K562 (cell line): ENCODE measurements around the gene PHKG2. TPM values are rescaled to one million over a fixed set of nuclear protein-coding genes. Genes with fewer than 3 reads are reported as not detected.

Experiments
- CBFA2T2 ChIP-seq: fragments of 450-650 bp; conservative IDR thresholded peaks from 2 replicates; pipeline ENCODE4 v1.6.1; 2017; ENCODE audit warnings: mild to moderate bottlenecking
- CREB3 ChIP-seq: fragments of 450-650 bp; conservative IDR thresholded peaks from 2 replicates; pipeline ENCODE4 v1.6.1; 2016; ENCODE audit warnings: missing genetic modification characterization, low read depth, mild to moderate bottlenecking, missing compliant biosample characterization, moderate library complexity
- E2F8 ChIP-seq: fragments of 450-650 bp; IDR thresholded peaks from 2 replicates; pipeline ENCODE4 v1.7.1; 2018; ENCODE audit warnings: mild to moderate bottlenecking, low read depth; ENCODE audit not compliant: partially characterized antibody
- GMEB1 ChIP-seq: fragments of 250-450 bp; sonication (Bioruptor Pico); IDR thresholded peaks from 2 replicates; pipeline ENCODE4 v1.4.0; 2020; ENCODE audit warnings: mild to moderate bottlenecking
- RBM25 ChIP-seq: fragments of 200-400 bp; formaldehyde crosslinking; IDR thresholded peaks from 2 replicates; pipeline ENCODE4 v1.6.1; 2018; ENCODE audit warnings: low read length, low read depth, moderate library complexity; ENCODE audit not compliant: severe bottlenecking
- SMAD4 ChIP-seq: fragments of 250-450 bp; sonication (Bioruptor Pico); conservative IDR thresholded peaks from 2 replicates; pipeline ENCODE4 v1.8.0; 2021; ENCODE audit warnings: inconsistent platforms, mild to moderate bottlenecking, moderate library complexity
- USF1 ChIP-seq: sonication (generic); formaldehyde crosslinking; IDR thresholded peaks from 2 replicates; pipeline ENCODE4 v1.9.0; 2022; ENCODE audit warnings: mild to moderate bottlenecking, missing genetic modification reagents
- ZBTB40 ChIP-seq, 2 experiments: fragments of 450-650 bp in 1 of 2; sonication (generic) in 1 of 2; formaldehyde crosslinking in 1 of 2; IDR thresholded peaks; 2 replicates each; pipeline versions ENCODE4 v1.7.1 to v1.9.0; 2016 to 2022; ENCODE audit warnings: inconsistent platforms in 1 of 2, mild to moderate bottlenecking in 1 of 2, missing genetic modification reagents in 1 of 2
- ZKSCAN1 ChIP-seq: fragments of 150-350 bp; IDR thresholded peaks from 2 replicates; pipeline ENCODE4 v1.6.1; 2016; ENCODE audit warnings: low read depth, low read length
- polyA plus RNA-seq, 8 experiments: library from polyadenylated mRNA; depleted of rRNA in 4 of 8; stranded (reverse) in 5 of 8; unstranded in 3 of 8; fragments of >200 nt; fragmentation: Nextera tagmentation in 2 of 8; fragmentation: Illumina TruSeq in 1 of 8; extraction: Ambion mirVana in 2 of 8; extraction: Trizol in 1 of 8; gene quantifications; 2 replicates each; pipeline versions ENCODE4 v1.2.1 to v1.2.3, GENCODE V29; 2011 to 2014; ENCODE audit warnings: inconsistent platforms in 1 of 8, missing spikeins in 1 of 8
- total RNA-seq, 7 experiments: library from RNA; depleted of rRNA in 6 of 7; stranded (reverse); fragments of >200 nt in 6 of 7; fragmentation: Illumina TruSeq in 2 of 7; extraction: Trizol in 2 of 7; gene quantifications; 2 replicates each; pipeline versions ENCODE4 v1.2.1 to v1.2.3, GENCODE V29; 2011 to 2021; ENCODE audit warnings: low replicate concordance in 1 of 7

The PHKG2 gene
- total and polyA plus RNA-seq, 9 of the 15 experiments (the other 6 are each of a cell fraction or from before 2014, with no cell fraction given) = 5.8 to 54.2 (median 30.7) TPM

- peak; percentile 85 for TF ChIP-seq RBM25
- TF ChIP-seq ZKSCAN1 = no peak
- TF ChIP-seq SMAD4 (CRISPR knock-in tag) = peak; percentile 67; the same call in 1 of the 2 replicates
- peak; percentile 42 for TF ChIP-seq ZBTB40 (IDR thresholded peaks at IDR 0.05)
- no peak for TF ChIP-seq ZBTB40 (CRISPR knock-in tag; IDR thresholded peaks at IDR 0.05)
- 0 out of 2 replicates have a peak, but pooled peaks have one; percentile 16 for TF ChIP-seq GMEB1 (CRISPR knock-in tag)
- TF ChIP-seq E2F8 = peak; percentile 85
- TF ChIP-seq CREB3 (tag) = no peak
- TF ChIP-seq CBFA2T2 = peak; percentile 77
- peak; percentile 99 for TF ChIP-seq USF1
Observed at GRCh38 chr16:30747799-30748633, at the start of gene PHKG2 (continued).
